ENCODE results near the gene OR5AU1. TPM values are rescaled to one million over a fixed set of nuclear protein-coding genes. Genes with fewer than 3 reads are reported as not detected.

Gene OR5AU1
- total and polyA plus RNA-seq, 9 donors = 0.01 to 0.06 (median 0.03) TPM; not detected in 3

DNA sequence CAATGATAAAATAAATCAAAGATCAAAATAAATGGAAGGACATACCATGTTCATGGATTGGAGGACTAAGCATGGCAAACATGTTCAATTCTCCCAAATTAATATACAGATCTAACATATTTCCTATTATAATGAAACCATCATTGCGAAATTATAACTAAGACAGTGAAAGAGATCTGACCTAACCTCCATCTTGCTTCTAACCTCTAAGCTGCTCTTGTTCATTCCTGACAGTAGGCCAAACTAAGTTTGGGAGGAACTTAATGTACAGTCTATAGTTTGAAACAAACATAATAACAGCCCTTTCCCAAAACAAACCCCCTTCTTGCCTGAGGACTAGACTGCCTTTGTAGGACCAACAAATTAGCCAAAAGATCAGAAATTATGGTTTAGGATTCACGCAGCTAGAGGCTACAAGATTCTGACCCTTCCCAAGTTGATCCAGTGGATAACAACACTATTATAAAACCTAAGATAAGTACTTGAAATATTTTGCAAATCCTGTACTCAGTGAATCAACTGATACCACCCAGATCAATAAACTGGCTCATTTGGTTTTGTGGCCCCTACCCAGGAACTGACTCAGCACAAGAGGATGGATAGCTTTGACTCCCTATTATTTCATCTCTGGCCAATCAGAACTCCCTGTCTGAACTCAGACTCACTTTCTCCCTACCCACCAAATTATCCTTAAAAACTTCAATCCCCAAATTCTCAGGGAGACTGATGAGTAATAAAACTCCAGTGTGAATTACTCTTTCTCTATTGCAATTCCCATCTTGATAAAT, 41.7 kb upstream of the OR5AU1 start:
- WGBS (ENCODE audit: insufficient coverage) = 100% methylated on average over 1 of the region's 2 CpGs
- DNase-seq = no peak
- H3K36me3 ChIP-seq (ENCODE audit: control insufficient read depth, insufficient read depth, low read length) = peaks cover 6% of the 10 kb centered on the region
- peaks cover 11% of the 10 kb centered on the region for H3K9me3 ChIP-seq (replicated peaks; ENCODE audit: control insufficient read depth, low read depth, low read length)
- H3K27ac ChIP-seq (ENCODE audit: low read length) = no peak overlapping the region
- no peak overlapping the region for H3K4me3 ChIP-seq (ENCODE audit: low read length)
- H3K4me1 ChIP-seq (ENCODE audit: control insufficient read depth, insufficient read depth, low read length) = no peaks in the 10 kb centered on the region
- H3K27me3 ChIP-seq (ENCODE audit: control insufficient read depth, insufficient read depth, low read length) = no peaks in the 10 kb centered on the region

DNA sequence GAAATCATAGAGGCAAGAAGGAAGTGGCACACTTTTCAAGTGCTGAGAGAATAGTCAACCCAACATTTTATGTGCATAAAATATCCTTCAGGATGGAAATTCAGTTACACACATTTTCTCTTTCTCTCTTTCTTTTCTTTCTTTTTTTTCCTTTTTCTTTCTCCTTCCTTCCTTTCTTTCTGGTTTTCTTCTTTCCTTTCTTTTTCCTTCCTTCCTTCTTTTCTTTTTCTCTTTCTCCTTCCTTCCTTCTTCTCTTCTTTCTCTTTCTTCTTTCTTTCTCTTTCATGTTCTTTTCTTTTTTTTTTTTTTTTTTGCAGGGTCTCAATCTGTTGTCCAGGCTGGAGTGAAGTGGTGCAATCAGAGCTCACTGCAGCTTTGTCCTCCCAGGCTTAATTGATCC, 38.7 kb upstream of the OR5AU1 start:
- peaks cover 4% of the 10 kb centered on the region for H3K4me1 ChIP-seq (ENCODE audit: control insufficient read depth, insufficient read depth, low read length)
- no peak overlapping the region for H3K4me3 ChIP-seq (ENCODE audit: low read length)
- no peak overlapping the region for H3K27ac ChIP-seq (ENCODE audit: low read length)
- no peaks in the 10 kb centered on the region for H3K27me3 ChIP-seq (ENCODE audit: control insufficient read depth, insufficient read depth, low read length)
- DNase-seq = no peak
- H3K36me3 ChIP-seq (ENCODE audit: control insufficient read depth, insufficient read depth, low read length) = no peaks in the 10 kb centered on the region
- peaks cover 11% of the 10 kb centered on the region for H3K9me3 ChIP-seq (replicated peaks; ENCODE audit: control insufficient read depth, low read depth, low read length)

DNA sequence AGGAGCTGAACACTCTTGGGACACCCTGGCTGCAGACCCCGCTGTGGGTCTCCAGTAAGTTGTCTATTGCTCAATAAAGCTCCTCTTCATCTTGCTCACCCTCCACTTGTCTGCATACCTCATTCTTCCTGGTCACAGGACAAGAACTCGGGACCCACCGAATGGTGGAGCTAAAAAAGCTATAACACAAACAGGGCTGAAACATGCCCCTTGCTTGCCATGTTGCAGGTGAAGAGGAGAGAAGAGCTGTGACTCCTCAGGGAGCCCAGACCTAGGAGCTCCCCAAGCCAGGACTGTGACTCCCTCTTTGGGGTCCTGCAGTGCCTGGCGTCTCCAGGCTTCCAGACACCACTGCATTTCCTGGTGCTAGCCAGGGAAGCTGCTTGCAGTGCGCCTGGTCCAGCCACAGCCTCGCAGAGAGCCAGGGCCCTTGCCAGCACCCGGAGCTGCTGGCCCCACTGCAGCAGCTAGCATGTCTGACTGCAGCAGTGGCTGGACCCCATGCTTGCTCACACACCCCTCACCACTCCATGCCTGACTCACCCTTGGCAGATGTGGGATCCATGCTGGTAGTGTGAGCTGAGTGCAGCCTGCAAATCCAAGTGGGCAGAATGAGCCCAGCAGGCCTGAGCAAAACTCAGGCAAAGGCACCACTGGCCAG, 37.1 kb upstream of the OR5AU1 start:
- H3K27me3 ChIP-seq (ENCODE audit: control insufficient read depth, insufficient read depth, low read length) = no peaks in the 10 kb centered on the region
- H3K27ac ChIP-seq (ENCODE audit: low read length) = no peak overlapping the region
- 75% methylated on average over 3 of the region's 7 CpGs for WGBS (ENCODE audit: insufficient coverage)
- peaks cover 4% of the 10 kb centered on the region for H3K4me1 ChIP-seq (ENCODE audit: control insufficient read depth, insufficient read depth, low read length)
- no peak overlapping the region for H3K4me3 ChIP-seq (ENCODE audit: low read length)
- DNase-seq = no peak
- H3K9me3 ChIP-seq (replicated peaks; ENCODE audit: control insufficient read depth, low read depth, low read length) = peaks cover 11% of the 10 kb centered on the region
- no peaks in the 10 kb centered on the region for H3K36me3 ChIP-seq (ENCODE audit: control insufficient read depth, insufficient read depth, low read length)

DNA sequence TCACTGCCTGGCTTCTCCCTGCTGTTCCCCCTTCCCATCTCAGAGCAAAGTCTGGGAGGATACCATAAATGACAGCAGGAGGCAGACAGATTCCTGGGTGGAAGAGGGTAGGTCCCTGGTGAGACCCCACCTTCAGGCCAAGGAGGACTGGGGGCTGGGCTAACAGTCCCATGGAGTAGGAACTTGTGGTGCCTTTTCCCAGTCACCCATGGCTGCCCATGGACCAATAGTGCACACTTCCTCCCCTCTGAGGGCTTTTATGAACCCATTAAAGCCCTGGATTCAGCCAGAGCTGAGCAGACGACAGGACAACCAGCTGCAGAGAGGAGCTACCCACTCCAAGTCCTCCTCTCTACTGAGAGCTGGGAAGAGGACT, 36.6 kb upstream of the OR5AU1 start:
- Histone ChIP-seq H3K4me3 (ENCODE audit: low read length) (no peak overlapping the region), H3K27ac (ENCODE audit: low read length) (no peak overlapping the region), H3K36me3 (ENCODE audit: control insufficient read depth, insufficient read depth, low read length) (no peaks in the 10 kb centered on the region), H3K27me3 (ENCODE audit: control insufficient read depth, insufficient read depth, low read length) (no peaks in the 10 kb centered on the region), H3K4me1 (ENCODE audit: control insufficient read depth, insufficient read depth, low read length) (peaks cover 4% of the 10 kb centered on the region), H3K9me3 (replicated peaks; ENCODE audit: control insufficient read depth, low read depth, low read length) (peaks cover 6% of the 10 kb centered on the region)
- WGBS (ENCODE audit: insufficient coverage) = no CpG with 5 or more reads among the region's 1 CpG
- no peak for DNase-seq

GRCh38 chr14:21191809-21192446, 36.1 kb upstream of the OR5AU1 start:
- peaks cover 4% of the 10 kb centered on the region for H3K4me1 ChIP-seq (ENCODE audit: control insufficient read depth, insufficient read depth, low read length)
- no peak overlapping the region for H3K4me3 ChIP-seq (ENCODE audit: low read length)
- no peaks in the 10 kb centered on the region for H3K27me3 ChIP-seq (ENCODE audit: control insufficient read depth, insufficient read depth, low read length)
- WGBS (ENCODE audit: insufficient coverage) = 4% methylated on average over 16 of the region's 19 CpGs
- DNase-seq = peak; percentile 70
- H3K36me3 ChIP-seq (ENCODE audit: control insufficient read depth, insufficient read depth, low read length) = no peaks in the 10 kb centered on the region
- no peak overlapping the region for H3K27ac ChIP-seq (ENCODE audit: low read length)
- H3K9me3 ChIP-seq (replicated peaks; ENCODE audit: control insufficient read depth, low read depth, low read length) = peaks cover 2% of the 10 kb centered on the region

GRCh38 chr14:21191261-21191808, 35.5 kb upstream of the OR5AU1 start:
- Histone ChIP-seq H3K4me3 (ENCODE audit: low read length) (no peak overlapping the region), H3K4me1 (ENCODE audit: control insufficient read depth, insufficient read depth, low read length) (peaks cover 4% of the 10 kb centered on the region), H3K9me3 (replicated peaks; ENCODE audit: control insufficient read depth, low read depth, low read length) (no peaks in the 10 kb centered on the region), H3K27me3 (ENCODE audit: control insufficient read depth, insufficient read depth, low read length) (no peaks in the 10 kb centered on the region), H3K27ac (ENCODE audit: low read length) (no peak overlapping the region), H3K36me3 (ENCODE audit: control insufficient read depth, insufficient read depth, low read length) (no peaks in the 10 kb centered on the region)
- WGBS (ENCODE audit: insufficient coverage) = 80% methylated on average over 2 of the region's 7 CpGs
- no peak for DNase-seq

- Histone ChIP-seq H3K27ac (ENCODE audit: low read length) (no peak overlapping the region), H3K27me3 (ENCODE audit: control insufficient read depth, insufficient read depth, low read length) (no peaks in the 10 kb centered on the region), H3K9me3 (replicated peaks; ENCODE audit: control insufficient read depth, low read depth, low read length) (no peaks in the 10 kb centered on the region), H3K36me3 (ENCODE audit: control insufficient read depth, insufficient read depth, low read length) (no peaks in the 10 kb centered on the region), H3K4me3 (ENCODE audit: low read length) (no peak overlapping the region), H3K4me1 (ENCODE audit: control insufficient read depth, insufficient read depth, low read length) (no peaks in the 10 kb centered on the region)
- no peak for DNase-seq
- WGBS (ENCODE audit: insufficient coverage) = no CpG with 5 or more reads among the region's 5 CpGs
Observed at GRCh38 chr14:21185491-21185890, 29.6 kb upstream of the OR5AU1 start.

GRCh38 chr14:21184254-21184653, 28.4 kb upstream of the OR5AU1 start:
- no peaks in the 10 kb centered on the region for H3K9me3 ChIP-seq (replicated peaks; ENCODE audit: control insufficient read depth, low read depth, low read length)
- no peak for DNase-seq
- H3K36me3 ChIP-seq (ENCODE audit: control insufficient read depth, insufficient read depth, low read length) = no peaks in the 10 kb centered on the region
- no CpG with 5 or more reads among the region's 1 CpG for WGBS (ENCODE audit: insufficient coverage)
- no peak overlapping the region for H3K4me3 ChIP-seq (ENCODE audit: low read length)
- no peaks in the 10 kb centered on the region for H3K4me1 ChIP-seq (ENCODE audit: control insufficient read depth, insufficient read depth, low read length)
- H3K27me3 ChIP-seq (ENCODE audit: control insufficient read depth, insufficient read depth, low read length) = no peaks in the 10 kb centered on the region
- no peak overlapping the region for H3K27ac ChIP-seq (ENCODE audit: low read length)

- Histone ChIP-seq H3K9me3 (replicated peaks; ENCODE audit: control insufficient read depth, low read depth, low read length) (peaks cover under 1% of the 10 kb centered on the region), H3K4me3 (ENCODE audit: low read length) (no peak overlapping the region), H3K36me3 (ENCODE audit: control insufficient read depth, insufficient read depth, low read length) (no peaks in the 10 kb centered on the region), H3K27ac (ENCODE audit: low read length) (no peak overlapping the region), H3K4me1 (ENCODE audit: control insufficient read depth, insufficient read depth, low read length) (no peaks in the 10 kb centered on the region), H3K27me3 (ENCODE audit: control insufficient read depth, insufficient read depth, low read length) (no peaks in the 10 kb centered on the region)
- WGBS (ENCODE audit: insufficient coverage) = no CpG with 5 or more reads among the region's 2 CpGs
- no peak for DNase-seq
Observed at GRCh38 chr14:21182166-21182565, 26.3 kb upstream of the OR5AU1 start.

DNA sequence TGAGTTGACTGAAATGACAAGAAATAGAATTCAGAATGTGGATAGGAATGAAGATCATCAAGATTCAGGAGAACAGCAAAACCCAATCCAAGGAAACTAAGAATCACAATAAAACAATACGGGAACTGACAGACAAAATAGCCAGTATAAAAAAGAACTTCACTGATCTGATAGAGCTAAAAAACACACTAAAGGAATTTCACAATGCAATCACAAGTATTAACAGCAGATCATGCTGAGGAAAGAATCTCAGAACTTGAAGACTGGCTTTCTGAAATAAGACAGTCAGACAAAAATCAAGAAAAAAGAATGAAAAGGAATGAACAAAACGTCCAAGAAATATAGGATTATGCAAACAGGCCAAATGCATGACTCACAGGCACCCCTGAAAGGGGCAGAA, 15.3 kb upstream of the OR5AU1 start:
- Histone ChIP-seq H3K27ac (ENCODE audit: low read length) (no peak overlapping the region), H3K27me3 (ENCODE audit: control insufficient read depth, insufficient read depth, low read length) (peaks cover 2% of the 10 kb centered on the region), H3K4me3 (ENCODE audit: low read length) (no peak overlapping the region), H3K36me3 (ENCODE audit: control insufficient read depth, insufficient read depth, low read length) (no peaks in the 10 kb centered on the region), H3K9me3 (replicated peaks; ENCODE audit: control insufficient read depth, low read depth, low read length) (no peaks in the 10 kb centered on the region), H3K4me1 (ENCODE audit: control insufficient read depth, insufficient read depth, low read length) (no peaks in the 10 kb centered on the region)
- DNase-seq = no peak
- no CpG with 5 or more reads among the region's 2 CpGs for WGBS (ENCODE audit: insufficient coverage)

All from muscle of leg (tissue), 11 donors.